ENCODE data around the gene ALAD. TPM values are rescaled to one million over a fixed set of nuclear protein-coding genes. Genes with fewer than 3 reads are reported as not detected.
A peak's percentile ranks its signal among the peaks of the same experiment; 100 is the strongest.

ALAD gene
- total and polyA plus RNA-seq, 9 of the 15 experiments (the other 6 are each of a cell fraction or from before 2014, with no cell fraction given), result 1.3 to 12.7 (median 6.8) TPM

GRCh38 chr9:113387560-113388230, 13.4 kb downstream of the ALAD start:
- WGBS (ENCODE audit: insufficient coverage, low coverage, missing lambda C conversion rate), result 83% methylated on average over 8 of the region's 9 CpGs
- DNase-seq (ENCODE audit: extremely low read depth in 1 of 4, low spot score in 3 of 4) (no peak), ATAC-seq (no peak), FAIRE-seq (no peak)
- Histone ChIP-seq H3K27ac (ENCODE audit: extremely low read depth, low read depth, low read length) (no peak overlapping the region), H3K4me2 (ENCODE audit: insufficient read depth, low read length) (no peak overlapping the region), H3K4me1 (replicated peaks in 1 of 2; ENCODE audit: control insufficient read depth in 2 of 2, insufficient read depth in 2 of 2, low read length in 2 of 2) (peaks cover 2 to 5% of the 10 kb centered on the region in 2 experiments; a peak in 3 of 5 replicates), H3K9me1 (ENCODE audit: control insufficient read depth, insufficient read depth, low read length) (no peaks in the 10 kb centered on the region), H3K9ac (ENCODE audit: insufficient read depth in 1 of 2, low read depth in 2 of 2, low read length in 2 of 2) (peak overlapping the region in 1 of 2 experiments; percentile 12; a peak in 1 of 4 replicates), H3K27me3 (ENCODE audit: control insufficient read depth in 2 of 2, insufficient read depth in 2 of 2, low read length in 2 of 2) (no peaks in the 10 kb centered on the region), H3K79me2 (ENCODE audit: control insufficient read depth, insufficient read depth, low read length) (no peaks in the 10 kb centered on the region), H2AFZ (ENCODE audit: low read depth, low read length) (no peak overlapping the region), H3K9me3 (replicated peaks; ENCODE audit: control insufficient read depth, insufficient read depth, low read depth, low read length) (no peaks in the 10 kb centered on the region), H4K20me1 (replicated peaks; ENCODE audit: control insufficient read depth, insufficient read depth, low read length) (no peaks in the 10 kb centered on the region), H3K36me3 (ENCODE audit: control insufficient read depth, insufficient read depth, low read length) (peaks cover 36% of the 10 kb centered on the region; the same call in 2 of the 3 replicates), H3K4me3 (no peak overlapping the region)
- POLR2A ChIA-PET, result interaction anchor here (0.5 to 1.2 kb wide), 4 partner anchors 11 to 23 kb away, joined by 3 to 4 read pairs (median 3); partner anchors contain the start of genes C9orf43 and POLE3
- TF ChIP-seq HMGN3 (IDR thresholded peaks at IDR 0.05; ENCODE audit: borderline replicate concordance, extremely low read depth, insufficient read length, low read depth, low read length) (no peak), DLX4 (CRISPR knock-in tag; IDR thresholded peaks at IDR 0.05) (no peak)
- in situ Hi-C loops (cut with MboI) (no loop called here), intact Hi-C loops (cut with micrococcal nuclease) (no loop called here)
- no TSS peak for BruUV-seq (replicated peaks)
- CTCF ChIA-PET (ENCODE audit: low intra/inter-chr PET ratio), result no interaction called here
